ENCODE measurements around the gene SLC44A2.
"Not testable (repeated sequence)": the region's sequence is repeated elsewhere in the genome, so short reads cannot be mapped to it uniquely, and the experiment has no call there.

SLC44A2 gene

GRCh38 chr19:10651851-10652250 is 26.5 kb downstream of the SLC44A2 start:
- no peak for DNase-seq (ENCODE audit: low read depth)

GRCh38 chr19:10653482-10653731 is 28.1 kb downstream of the SLC44A2 start:
- no peak for DNase-seq (ENCODE audit: low read depth)

- peak; percentile 99 for DNase-seq (ENCODE audit: low read depth)
Observed at GRCh38 chr19:10653732-10654609, 28.6 kb downstream of the SLC44A2 start, which contains the start of gene ILF3. ILF3 (plus strand) TSS chr19:10654346; CDS start chr19:10670606, 16,260 bp downstream.

- peak; percentile 49 for DNase-seq (ENCODE audit: low read depth)
Observed at GRCh38 chr19:10654610-10655456, 29.5 kb downstream of the SLC44A2 start.

- no peak for DNase-seq (ENCODE audit: low read depth)
Observed at GRCh38 chr19:10655457-10656312, 30.3 kb downstream of the SLC44A2 start.

- DNase-seq (ENCODE audit: low read depth), result no peak
Observed at GRCh38 chr19:10660346-10660745, 35.0 kb downstream of the SLC44A2 start.

- DNase-seq (ENCODE audit: low read depth), result no peak
Observed at GRCh38 chr19:10661946-10662345, 36.6 kb downstream of the SLC44A2 start.

GRCh38 chr19:10662384-10663251 is 37.3 kb downstream of the SLC44A2 start:
- DNase-seq (ENCODE audit: low read depth), result no peak

- DNase-seq (ENCODE audit: low read depth), result not testable (repeated sequence)
Observed at GRCh38 chr19:10663252-10663563, 37.9 kb downstream of the SLC44A2 start.

- DNase-seq (ENCODE audit: low read depth), result no peak
Observed at GRCh38 chr19:10667867-10668266, 42.5 kb downstream of the SLC44A2 start.

- DNase-seq (ENCODE audit: low read depth), result no peak
Observed at GRCh38 chr19:10669246-10669645, 43.9 kb downstream of the SLC44A2 start.

- DNase-seq (ENCODE audit: low read depth), result no peak
Observed at GRCh38 chr19:10670182-10670581, 44.8 kb downstream of the SLC44A2 start.

- DNase-seq (ENCODE audit: low read depth), result no peak
Observed at GRCh38 chr19:10670876-10671804, 45.8 kb downstream of the SLC44A2 start.

- DNase-seq (ENCODE audit: low read depth), result not testable (repeated sequence)
Observed at GRCh38 chr19:10671922-10672321, 46.6 kb downstream of the SLC44A2 start.

- not testable (repeated sequence) for DNase-seq (ENCODE audit: low read depth)
Observed at GRCh38 chr19:10675214-10675613, 49.9 kb downstream of the SLC44A2 start.

- DNase-seq (ENCODE audit: low read depth), result no peak
Observed at GRCh38 chr19:10677751-10678150, 52.4 kb downstream of the SLC44A2 start.

GRCh38 chr19:10678813-10679212 is 53.5 kb downstream of the SLC44A2 start:
- no peak for DNase-seq (ENCODE audit: low read depth)

GRCh38 chr19:10679743-10680142 is 54.4 kb downstream of the SLC44A2 start:
- no peak for DNase-seq (ENCODE audit: low read depth)

- DNase-seq (ENCODE audit: low read depth), result no peak
Observed at GRCh38 chr19:10680545-10681135, 55.3 kb downstream of the SLC44A2 start.

GRCh38 chr19:10681658-10682057 is 56.3 kb downstream of the SLC44A2 start:
- no peak for DNase-seq (ENCODE audit: low read depth)
